Fibroblast of the aortic adventitia (primary cell): ENCODE results near the gene GDF3. TPM values are rescaled to one million over a fixed set of nuclear protein-coding genes. Genes with fewer than 3 reads are reported as not detected.
"Not testable (repeated sequence)": the region's sequence is repeated elsewhere in the genome, so short reads cannot be mapped to it uniquely, and the experiment has no call there.

Experiments
- DNase-seq: peaks from one replicate; pipeline ENCODE4 v3.0.0-alpha.2; 2010; ENCODE audit warnings: low read depth
- H3K4me3 ChIP-seq: 2 replicates; pipeline ENCODE4 v1.5.1; 2011; ENCODE audit warnings: low read depth, mild to moderate bottlenecking, control low read depth, low read length, moderate library complexity
- CTCF ChIP-seq: IDR thresholded peaks from 2 replicates; pipeline ENCODE4 v1.5.1; 2011; ENCODE audit warnings: mild to moderate bottlenecking, low read length, control low read depth, inconsistent platforms; ENCODE audit not compliant: insufficient read depth
- total RNA-seq: library from RNA; depleted of rRNA; stranded (reverse); fragments of >200 nt; gene quantifications from 2 replicates; pipeline ENCODE4 v1.2.3, GENCODE V29; 2012; ENCODE audit warnings: low replicate concordance

GDF3 gene
- total RNA-seq, 1 donor = not detected

- no peak for TF ChIP-seq CTCF
- no peak overlapping the region for H3K4me3 ChIP-seq
- DNase-seq = no peak
These were observed 49.4 kb downstream of the GDF3 start for GRCh38 chr12:7646178-7646475.

DNA sequence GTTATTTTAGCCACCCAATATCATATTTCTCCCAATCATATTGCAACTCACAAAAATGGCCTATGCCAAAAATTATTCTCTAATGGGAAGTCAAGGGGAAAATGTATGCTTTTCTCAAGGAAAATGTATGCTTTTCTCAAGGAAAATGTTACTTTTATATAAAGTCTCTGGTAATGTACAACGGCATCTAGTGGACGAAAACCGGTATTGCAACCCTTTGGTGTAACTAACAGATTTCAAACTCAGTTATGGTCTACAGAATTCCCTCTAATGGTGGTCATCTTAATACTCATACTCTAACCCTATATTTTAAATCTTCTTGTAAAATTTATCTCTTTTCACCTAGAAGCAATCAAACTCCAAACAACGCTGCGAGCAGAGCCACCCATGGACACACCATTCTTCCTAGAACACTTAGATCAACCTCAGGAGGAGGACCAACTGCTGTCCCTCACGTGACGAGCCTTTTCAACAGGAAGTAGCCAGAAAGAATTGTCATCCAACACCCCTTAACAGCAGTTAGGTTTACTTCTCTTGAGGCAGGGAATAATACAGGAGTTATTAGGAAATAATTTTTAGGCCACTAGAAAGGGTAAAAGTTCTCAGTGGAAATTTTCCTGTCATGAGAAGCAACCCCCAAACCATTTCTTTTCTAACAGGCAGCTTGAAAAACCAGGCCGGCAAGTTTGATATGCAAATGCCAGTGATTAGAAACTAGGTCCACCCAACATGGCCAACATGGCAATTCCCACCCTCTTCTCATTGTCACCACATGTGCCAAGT lies 50.0 kb downstream of the GDF3 start:
- TF ChIP-seq CTCF = peak; percentile 86
- DNase-seq = peak; percentile 51
- no peak overlapping the region for H3K4me3 ChIP-seq

DNA sequence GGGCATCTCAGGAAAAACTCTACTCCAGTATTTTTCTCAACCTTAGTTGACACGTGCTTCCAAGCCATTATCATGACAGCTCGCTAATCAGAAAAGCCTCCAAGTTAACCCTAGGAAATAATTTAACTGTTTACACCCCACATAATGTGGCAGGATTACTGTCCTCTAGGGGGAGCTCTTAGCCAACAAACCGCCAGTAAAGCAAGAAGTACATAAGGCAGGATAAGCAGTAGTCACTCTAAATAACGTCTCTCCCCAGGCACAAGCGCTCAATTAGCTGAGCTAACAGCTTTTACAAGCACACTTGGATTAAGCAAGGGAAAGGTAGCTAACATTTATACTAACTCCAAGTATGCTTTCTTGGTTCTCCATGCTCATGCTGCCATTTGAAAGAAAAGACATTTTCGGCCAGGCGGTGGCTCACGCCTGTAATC lies 52.7 kb downstream of the GDF3 start:
- DNase-seq = peak; percentile 12
- H3K4me3 ChIP-seq = no peak overlapping the region
- peak; percentile 30 for TF ChIP-seq CTCF

DNA sequence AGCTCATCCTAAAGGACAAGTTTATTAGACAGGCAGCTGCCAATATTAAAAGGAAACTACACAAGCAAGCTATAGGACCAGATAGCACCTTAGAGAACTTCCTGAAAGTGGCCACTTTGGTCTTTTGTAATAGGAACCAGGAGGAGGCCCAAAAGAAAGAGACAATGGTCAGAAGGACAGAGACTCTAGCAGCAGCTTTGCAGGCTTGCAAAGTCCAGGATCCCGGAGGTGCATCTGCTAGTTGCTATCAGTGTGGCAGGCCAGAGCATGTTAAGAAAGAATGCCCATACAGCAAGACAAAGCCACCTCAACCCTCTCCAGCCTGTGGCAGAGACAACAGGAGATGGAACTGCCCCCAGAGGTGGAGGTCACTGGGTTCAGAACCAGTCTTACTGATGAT lies 53.3 kb downstream of the GDF3 start:
- DNase-seq = no peak
- no peak overlapping the region for H3K4me3 ChIP-seq
- no peak for TF ChIP-seq CTCF

DNA sequence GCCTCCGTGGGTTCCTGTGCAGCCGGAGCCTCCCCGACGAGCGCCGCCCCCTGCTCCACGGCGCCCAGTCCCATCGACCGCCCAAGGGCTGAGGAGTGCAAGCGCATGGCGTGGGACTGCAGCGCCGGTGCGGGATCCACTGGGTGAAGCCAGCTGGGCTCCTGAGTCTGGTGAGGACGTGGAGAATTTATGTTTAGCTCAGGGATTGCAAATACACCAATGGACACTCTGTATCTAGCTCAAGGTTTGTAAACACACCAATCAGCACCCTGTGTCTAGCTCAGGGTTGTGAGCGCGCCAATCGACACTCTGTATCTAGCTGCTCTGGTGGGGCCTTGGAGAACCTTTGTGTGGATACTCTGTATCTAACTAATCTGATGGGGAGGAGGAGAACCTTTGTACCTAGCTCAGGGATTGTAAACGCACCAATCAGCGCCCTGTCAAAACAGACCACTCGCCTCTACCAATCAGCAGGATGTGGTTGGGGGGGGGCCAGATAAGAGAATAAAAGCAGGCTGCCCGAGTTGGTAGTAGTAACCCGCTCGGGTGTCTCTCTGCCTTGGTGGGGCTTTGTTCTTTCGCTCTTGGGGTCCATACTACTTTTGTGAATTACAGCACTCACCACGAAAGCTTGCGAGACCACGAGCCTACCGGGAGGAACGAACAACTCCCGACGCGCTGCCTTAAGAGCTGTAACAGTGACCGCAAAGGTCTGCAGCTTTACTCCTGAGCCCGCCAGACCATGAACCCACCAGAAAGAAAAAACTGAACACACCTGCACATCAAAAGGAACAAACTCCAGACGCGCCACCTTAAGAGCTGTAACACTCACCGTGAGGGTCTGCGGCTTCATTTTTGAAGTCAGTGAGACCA lies 55.2 kb downstream of the GDF3 start:
- H3K4me3 ChIP-seq, DNase-seq: not testable (repeated sequence)

Other genes with a start within 250 kb of the GDF3 start
- gene CD163, start 192.0 kb downstream of the GDF3 start, total RNA-seq = not detected in 2 replicates
- not detected in 2 replicates for gene APOBEC1, start 29.9 kb downstream of the GDF3 start, total RNA-seq
- gene DPPA3, start 15.7 kb upstream of the GDF3 start, total RNA-seq = not detected in 2 replicates
- not detected in 2 replicates for gene CLEC4C, start 51.6 kb upstream of the GDF3 start, total RNA-seq
- gene NANOGNB, start 69.4 kb upstream of the GDF3 start, total RNA-seq = not detected in 2 replicates
- gene NANOG, start 93.6 kb upstream of the GDF3 start, total RNA-seq = under 0.01 and 0.16 TPM in 2 replicates
- not detected in 2 replicates for gene SLC2A14, start 177.1 kb upstream of the GDF3 start, total RNA-seq
- gene SLC2A3, start 240.4 kb upstream of the GDF3 start, total RNA-seq = 42.4 and 49.6 TPM in 2 replicates